SK-N-SH (cell line): Measurements from ENCODE around the gene MBNL1. TPM values are rescaled to one million over a fixed set of nuclear protein-coding genes. Genes with fewer than 3 reads are reported as not detected.
A peak's percentile ranks its signal among the peaks of the same experiment; 100 is the strongest.

Source experiments
- CTCF ChIA-PET: fragments of 300-600, 350-600 bp; formaldehyde crosslinking; extraction: SDS; loops from one replicate; lab custom pipeline; 2021; lab: Yijun Ruan, JAX
- POLR2A ChIA-PET: fragments of 350-600 bp; sonication (Branson Sonifier 250); formaldehyde crosslinking; extraction: SDS; loops from one replicate; lab custom pipeline; 2020; ENCODE audit warnings: antibody characterized with exemption, inconsistent platforms; lab: Yijun Ruan, JAX
- DNase-seq: peaks from one replicate; pipeline ENCODE4 v3.0.0; 2012
- H2AFZ ChIP-seq: fragments of 200-600 bp; sonication (generic); 2 replicates; pipeline ENCODE4 v1.8.1; 2016; ENCODE audit warnings: antibody characterized with exemption, mild to moderate bottlenecking, low read depth
- H3F3A ChIP-seq: fragments of 200-600 bp; sonication (generic); replicated peaks from 2 replicates; pipeline ENCODE3; 2016; ENCODE audit warnings: antibody characterized with exemption, mild to moderate bottlenecking; ENCODE audit not compliant: insufficient read depth
- H3K27ac ChIP-seq, 2 experiments: fragments of 200-500 bp in 1 of 2; fragments of 200-600 bp in 1 of 2; sonication (Bioruptor generic) in 1 of 2; sonication (generic), shearing (Covaris generic) in 1 of 2; 2 replicates each; pipeline versions ENCODE4 v1.5.1 to v1.6.1; 2014 to 2016; ENCODE audit warnings: low read depth in 2 of 2, inconsistent platforms in 1 of 2, low read length in 1 of 2, mild to moderate bottlenecking in 1 of 2, mixed read lengths in 1 of 2
- H3K27me3 ChIP-seq: fragments of 200-600 bp; sonication (generic), shearing (Covaris generic); 2 replicates; pipeline ENCODE4 v1.6.1; 2016; ENCODE audit warnings: mixed run types; ENCODE audit not compliant: insufficient read depth
- H3K36me3 ChIP-seq, 2 experiments: fragments of 200-500 bp in 1 of 2; fragments of 200-600 bp in 1 of 2; sonication (Bioruptor generic) in 1 of 2; sonication (generic) in 1 of 2; replicated peaks in 1 of 2; 2 replicates each; pipeline versions ENCODE3 to v1.5.1; 2014 to 2016; ENCODE audit warnings: low read length in 1 of 2, mild to moderate bottlenecking in 1 of 2; ENCODE audit not compliant: insufficient read depth in 2 of 2, control insufficient read depth in 1 of 2
- H3K4me1 ChIP-seq, 2 experiments: fragments of 200-500 bp in 1 of 2; fragments of 200-600 bp in 1 of 2; sonication (Bioruptor generic) in 1 of 2; sonication (generic), shearing (Covaris generic) in 1 of 2; 2 replicates each; pipeline versions ENCODE4 v1.5.1 to v1.6.1; 2014 to 2016; ENCODE audit warnings: low read depth in 1 of 2, low read length in 1 of 2, mixed run types in 1 of 2; ENCODE audit not compliant: insufficient read depth in 2 of 2, control insufficient read depth in 1 of 2
- H3K4me2 ChIP-seq: fragments of 200-600 bp; sonication (generic), shearing (Covaris generic); 2 replicates; pipeline ENCODE4 v1.6.1; 2017; ENCODE audit warnings: mixed run types
- H3K4me3 ChIP-seq, 2 experiments: fragments of 200-500 bp in 1 of 2; fragments of 200-600 bp in 1 of 2; sonication (Bioruptor generic) in 1 of 2; sonication (generic), shearing (Covaris generic) in 1 of 2; 2 replicates each; pipeline versions ENCODE4 v1.5.1 to v1.8.1; 2014 to 2016; ENCODE audit warnings: low read depth in 2 of 2, inconsistent platforms in 1 of 2, low read length in 1 of 2, mild to moderate bottlenecking in 1 of 2, mixed read lengths in 1 of 2, moderate library complexity in 1 of 2
- H3K79me2 ChIP-seq: fragments of 200-600 bp; sonication (generic); 2 replicates; pipeline ENCODE4 v1.8.1; 2017; ENCODE audit warnings: mild to moderate bottlenecking; ENCODE audit not compliant: insufficient read depth
- H3K9ac ChIP-seq: fragments of 200-600 bp; sonication (generic); 2 replicates; pipeline ENCODE4 v1.6.1; 2017; ENCODE audit warnings: mixed run types
- H3K9me2 ChIP-seq: fragments of 200-600 bp; sonication (generic); 2 replicates; pipeline ENCODE4 v1.6.1; 2017; ENCODE audit warnings: mixed run types
- H3K9me3 ChIP-seq: fragments of 200-600 bp; sonication (generic); 2 replicates; pipeline ENCODE4 v1.6.1; 2017; ENCODE audit warnings: mixed run types, mild to moderate bottlenecking, moderate library complexity
- H4K20me1 ChIP-seq: fragments of 200-600 bp; sonication (generic); 2 replicates; pipeline ENCODE4 v1.6.1; 2017; ENCODE audit warnings: mild to moderate bottlenecking, mixed run types; ENCODE audit not compliant: insufficient read depth
- CHD2 ChIP-seq: fragments of 150-350 bp; IDR thresholded peaks from 2 replicates; pipeline ENCODE4 v1.6.1; 2018; ENCODE audit warnings: low read length; ENCODE audit not compliant: partially characterized antibody
- CTCF ChIP-seq: fragments of 200-600 bp; sonication (generic); IDR thresholded peaks from 2 replicates; pipeline ENCODE4 v1.6.1; 2017; ENCODE audit warnings: antibody characterized with exemption, mild to moderate bottlenecking, moderate library complexity
- ELF1 ChIP-seq: IDR thresholded peaks from 2 replicates; pipeline ENCODE4 v1.4.0; 2012
- EP300 ChIP-seq, 2 experiments: IDR thresholded peaks; 2 replicates each; pipeline versions ENCODE4 v1.4.0 to v1.6.1; 2012; ENCODE audit warnings: borderline replicate concordance in 1 of 2, low read depth in 1 of 2, low read length in 1 of 2
- EZH2phosphoT487 ChIP-seq: fragments of 200-600 bp; sonication (generic); IDR thresholded peaks from 2 replicates; pipeline ENCODE4 v1.6.1; 2017; ENCODE audit warnings: low read depth, mixed run types, mild to moderate bottlenecking, antibody characterized with exemption, moderate library complexity, borderline replicate concordance
- FOSL2 ChIP-seq: IDR thresholded peaks from 2 replicates; pipeline ENCODE4 v1.4.0; 2012; ENCODE audit warnings: low read depth, mild to moderate bottlenecking, moderate library complexity, borderline replicate concordance
- GABPA ChIP-seq: IDR thresholded peaks from 2 replicates; pipeline ENCODE4 v1.4.0; 2012; ENCODE audit warnings: low read depth, mild to moderate bottlenecking
- IRF3 ChIP-seq: fragments of 150-350 bp; IDR thresholded peaks from 2 replicates; pipeline ENCODE4 v1.6.1; 2016; ENCODE audit warnings: mild to moderate bottlenecking, low read depth, low read length
- JUND ChIP-seq: IDR thresholded peaks from 2 replicates; pipeline ENCODE4 v1.4.0; 2012
- MAX ChIP-seq: IDR thresholded peaks from 2 replicates; pipeline ENCODE4 v1.4.0; 2012; ENCODE audit warnings: low read depth
- MEF2A ChIP-seq: IDR thresholded peaks from 2 replicates; pipeline ENCODE4 v1.4.0; 2012; ENCODE audit warnings: low read depth, borderline replicate concordance
- NFIC ChIP-seq: IDR thresholded peaks from 2 replicates; pipeline ENCODE4 v1.4.0; 2012; ENCODE audit warnings: borderline replicate concordance
- NRF1 ChIP-seq: IDR thresholded peaks from 2 replicates; pipeline ENCODE4 v1.6.1; 2012; ENCODE audit warnings: low read depth, mild to moderate bottlenecking, low read length
- PBX3 ChIP-seq: IDR thresholded peaks from 2 replicates; pipeline ENCODE4; 2012
- POLR2AphosphoS5 ChIP-seq: IDR thresholded peaks from 2 replicates; pipeline ENCODE4 v1.6.1; 2012; ENCODE audit warnings: low read depth, low read length
- RAD21 ChIP-seq: IDR thresholded peaks from 2 replicates; pipeline ENCODE4 v1.6.1; 2012; ENCODE audit warnings: mild to moderate bottlenecking, low read length
- REST ChIP-seq: IDR thresholded peaks from 2 replicates; pipeline ENCODE4 v1.6.1; 2012; ENCODE audit warnings: mild to moderate bottlenecking, low read depth, low read length, moderate library complexity
- SIN3A ChIP-seq: IDR thresholded peaks from 2 replicates; pipeline ENCODE4 v1.6.1; 2012; ENCODE audit warnings: low read depth, mild to moderate bottlenecking, low read length, moderate library complexity, borderline replicate concordance
- TAF1 ChIP-seq: IDR thresholded peaks from 2 replicates; pipeline ENCODE4 v1.6.1; 2012; ENCODE audit warnings: low read depth, mild to moderate bottlenecking, low read length, moderate library complexity, borderline replicate concordance
- TEAD4 ChIP-seq: IDR thresholded peaks from 2 replicates; pipeline ENCODE4 v1.4.0; 2012; ENCODE audit warnings: mild to moderate bottlenecking, borderline replicate concordance; ENCODE audit not compliant: insufficient read depth
- USF1 ChIP-seq: IDR thresholded peaks from 2 replicates; pipeline ENCODE4 v1.4.0; 2012; ENCODE audit warnings: low read depth, borderline replicate concordance
- whole genome bisulfite sequencing: methylation state at CpG from one replicate; pipeline ENCODE4 v1.1.6; 2017; ENCODE audit warnings: low lambda C conversion rate; 5-methylcytosine and 5-hydroxymethylcytosine counted together
- polyA plus RNA-seq, 3 experiments: library from polyadenylated mRNA; depleted of rRNA; stranded (reverse); fragments of >200 nt; gene quantifications; 2 replicates each; pipeline ENCODE4 v1.2.3, GENCODE V29; 2012

Gene MBNL1
- polyA plus RNA-seq, 1 of the 3 experiments (the other 2 are of a cell fraction), result 44.3 TPM

- Histone ChIP-seq H3K9me3 (no peaks in the 10 kb centered on the region), H3F3A (peaks cover 34% of the 10 kb centered on the region), H3K9me2 (no peaks in the 10 kb centered on the region), H3K27me3 (no peaks in the 10 kb centered on the region), H3K9ac (peak overlapping the region; percentile 53), H4K20me1 (peaks cover 32% of the 10 kb centered on the region), H2AFZ (no peak overlapping the region), H3K4me1 (peaks cover 0 to 56% of the 10 kb centered on the region in 2 experiments; a peak in 3 of 4 replicates), H3K27ac (peak overlapping the region; percentile 58 to 90; a peak in 3 of 4 replicates), H3K4me2 (peak overlapping the region; percentile 78), H3K36me3 (peaks cover 4 to 16% of the 10 kb centered on the region in 2 experiments), H3K4me3 (peak overlapping the region in 1 of 2 experiments; percentile 37; a peak in 1 of 4 replicates), H3K79me2 (peaks cover 100% of the 10 kb centered on the region)
- CTCF ChIA-PET, result no interaction called here
- POLR2A ChIA-PET, result no interaction called here
- DNase-seq, result no peak
- 63% methylated on average over 9 of the region's 9 CpGs for WGBS
- no peak for TF ChIP-seq CTCF
- TF ChIP-seq REST, result no peak
- peak; percentile 34; the same call in 1 of the 2 replicates for TF ChIP-seq FOSL2
- no peak for TF ChIP-seq EZH2phosphoT487
- no peak for TF ChIP-seq IRF3
- TF ChIP-seq JUND, result peak; percentile 34; the same call in 1 of the 2 replicates
- TF ChIP-seq NRF1, result no peak
- TF ChIP-seq EP300 (IDR thresholded peaks at IDR 0.05; ENCODE audit: borderline replicate concordance in 1 of 2, low read depth in 1 of 2, low read length in 1 of 2), result 0 out of 4 replicates have a peak, but pooled peaks of 1 of the 2 experiments have one; percentile 18
- TF ChIP-seq USF1, result no peak
- TF ChIP-seq POLR2AphosphoS5, result peak; percentile 6; the same call in 1 of the 2 replicates
- peak; percentile 38; the same call in 1 of the 2 replicates for TF ChIP-seq PBX3
- TF ChIP-seq SIN3A, result no peak
- TF ChIP-seq ELF1, result no peak
- no peak for TF ChIP-seq GABPA
- TF ChIP-seq NFIC, result peak; percentile 41; the same call in 1 of the 2 replicates
- TF ChIP-seq TAF1, result no peak
- TF ChIP-seq TEAD4, result no peak
- TF ChIP-seq CHD2, result no peak
- no peak for TF ChIP-seq RAD21
- no peak for TF ChIP-seq MAX
- 0 out of 2 replicates have a peak, but pooled peaks have one; percentile 57 for TF ChIP-seq MEF2A
Observed at GRCh38 chr3:152376351-152377183, 107.8 kb downstream of the MBNL1 start.
